GM18861 (cell line): ENCODE data around the gene FDX1.

Experiments
- ATAC-seq: cut with Tn5 transposase; IDR thresholded peaks from one replicate; pipeline ENCODE4 v1.9.1; 2021; ENCODE audit not compliant: unreplicated experiment

The FDX1 gene

GRCh38 chr11:110467556-110467955, 37.8 kb downstream of the FDX1 start:
- ATAC-seq: no peak

GRCh38 chr11:110468121-110468520, 38.4 kb downstream of the FDX1 start:
- ATAC-seq: no peak

GRCh38 chr11:110469127-110469526, 39.4 kb downstream of the FDX1 start:
- no peak for ATAC-seq

GRCh38 chr11:110470716-110471115, 41.0 kb downstream of the FDX1 start:
- ATAC-seq: no peak

- ATAC-seq: no peak
These were observed 41.6 kb downstream of the FDX1 start for GRCh38 chr11:110471371-110471770.

- ATAC-seq: no peak
These were observed 43.1 kb downstream of the FDX1 start for GRCh38 chr11:110472858-110473257.

GRCh38 chr11:110473706-110474105, 44.0 kb downstream of the FDX1 start:
- no peak for ATAC-seq

- no peak for ATAC-seq
These were observed 44.8 kb downstream of the FDX1 start for GRCh38 chr11:110474578-110474977.

GRCh38 chr11:110475671-110476070, 45.9 kb downstream of the FDX1 start:
- no peak for ATAC-seq

GRCh38 chr11:110478410-110478809, 48.7 kb downstream of the FDX1 start:
- ATAC-seq: no peak

GRCh38 chr11:110479108-110480101, 49.7 kb downstream of the FDX1 start:
- no peak for ATAC-seq

- no peak for ATAC-seq
These were observed 51.8 kb downstream of the FDX1 start for GRCh38 chr11:110481523-110481922.

GRCh38 chr11:110486156-110486555, 56.4 kb downstream of the FDX1 start:
- no peak for ATAC-seq

GRCh38 chr11:110488446-110488845, 58.7 kb downstream of the FDX1 start:
- ATAC-seq: no peak

- ATAC-seq: no peak
These were observed 61.1 kb downstream of the FDX1 start for GRCh38 chr11:110490886-110491285.

GRCh38 chr11:110491577-110492320, 62.0 kb downstream of the FDX1 start:
- ATAC-seq: no peak

- no peak for ATAC-seq
These were observed 62.6 kb downstream of the FDX1 start for GRCh38 chr11:110492321-110492685.

- ATAC-seq: no peak
These were observed 63.6 kb downstream of the FDX1 start for GRCh38 chr11:110493346-110493745.

GRCh38 chr11:110497231-110497978, 67.7 kb downstream of the FDX1 start:
- no peak for ATAC-seq

- ATAC-seq: no peak
These were observed 71.7 kb downstream of the FDX1 start for GRCh38 chr11:110501428-110501827.

GRCh38 chr11:110505528-110506284, 76.0 kb downstream of the FDX1 start:
- no peak for ATAC-seq
